ENCODE results near the gene ADCY3.
"Not testable (repeated sequence)": the region's sequence is repeated elsewhere in the genome, so short reads cannot be mapped to it uniquely, and the experiment has no call there.

Gene ADCY3

GRCh38 chr2:24842081-24843050 lies 77.7 kb downstream of the ADCY3 start:
- DNase-seq, result no peak

- no peak for DNase-seq
Observed at GRCh38 chr2:24840962-24841945, 78.8 kb downstream of the ADCY3 start.

GRCh38 chr2:24840164-24840869 lies 79.7 kb downstream of the ADCY3 start:
- no peak for DNase-seq

GRCh38 chr2:24839729-24840128 lies 80.3 kb downstream of the ADCY3 start:
- no peak for DNase-seq

GRCh38 chr2:24838541-24838940 lies 81.5 kb downstream of the ADCY3 start:
- DNase-seq, result no peak

GRCh38 chr2:24837996-24838513 lies 82.0 kb downstream of the ADCY3 start:
- no peak for DNase-seq

GRCh38 chr2:24836706-24837105 lies 83.3 kb downstream of the ADCY3 start:
- DNase-seq, result no peak

- DNase-seq, result no peak
Observed at GRCh38 chr2:24836206-24836605, 83.8 kb downstream of the ADCY3 start.

GRCh38 chr2:24835411-24835810 lies 84.6 kb downstream of the ADCY3 start:
- DNase-seq, result not testable (repeated sequence)

GRCh38 chr2:24834733-24835395 lies 85.2 kb downstream of the ADCY3 start:
- DNase-seq, result no peak

GRCh38 chr2:24833821-24834732 lies 86.0 kb downstream of the ADCY3 start:
- DNase-seq, result no peak

- DNase-seq, result no peak
Observed at GRCh38 chr2:24832931-24833701, 86.9 kb downstream of the ADCY3 start.

- DNase-seq, result no peak
Observed at GRCh38 chr2:24832521-24832920, 87.5 kb downstream of the ADCY3 start.

GRCh38 chr2:24832073-24832461 lies 88.0 kb downstream of the ADCY3 start:
- no peak for DNase-seq

- no peak for DNase-seq
Observed at GRCh38 chr2:24831221-24832072, 88.6 kb downstream of the ADCY3 start.

- DNase-seq, result no peak
Observed at GRCh38 chr2:24830786-24831185, 89.3 kb downstream of the ADCY3 start.

GRCh38 chr2:24830351-24830750 lies 89.7 kb downstream of the ADCY3 start:
- no peak for DNase-seq

- no peak for DNase-seq
Observed at GRCh38 chr2:24828238-24828996, 91.6 kb downstream of the ADCY3 start.
